GM12892 (cell line): ENCODE results near the gene TMED8. TPM values are rescaled to one million over a fixed set of nuclear protein-coding genes. Genes with fewer than 3 reads are reported as not detected.
"Not testable (repeated sequence)": the region's sequence is repeated elsewhere in the genome, so short reads cannot be mapped to it uniquely, and the experiment has no call there.

ENCODE experiments used
- DNase-seq: peaks from one replicate; pipeline ENCODE4 v3.0.0; 2011; ENCODE audit not compliant: insufficient read length
- FAIRE-seq: peaks from 2 replicates; lab custom pipeline; 2011; peaks lifted over from hg19 to GRCh38; lab: Jason Lieb, UNC
- POLR2A ChIP-seq: IDR thresholded peaks from 2 replicates; pipeline ENCODE4 v1.6.1; 2011; ENCODE audit warnings: low read depth, low read length, control low read depth
- POLR2AphosphoS5 ChIP-seq: IDR thresholded peaks from 2 replicates; pipeline ENCODE4 v1.6.1; 2011; ENCODE audit warnings: low read depth, low read length, control low read depth
- TAF1 ChIP-seq: IDR thresholded peaks from 2 replicates; pipeline ENCODE4 v1.6.1; 2011; ENCODE audit warnings: low read depth, mild to moderate bottlenecking, control low read depth, low read length, borderline replicate concordance
- polyA plus RNA-seq: library from polyadenylated mRNA; unstranded; fragments of >200 nt; gene quantifications from one replicate; pipeline ENCODE4 v1.2.1, GENCODE V29; 2012; ENCODE audit warnings: missing spikeins, inconsistent platforms; ENCODE audit not compliant: missing spikeins

TMED8 gene
- polyA plus RNA-seq: 24.4 TPM

GRCh38 chr14:77376771-77377501 lies at the start of gene TMED8, which contains the start of gene SAMD15:
TMED8 (minus strand) TSS chr14:77377094; CDS start chr14:77377053, 41 bp downstream.
SAMD15 (plus strand) TSS chr14:77377379; CDS start chr14:77377419, 40 bp downstream.
- peak; percentile 93 for FAIRE-seq
- TF ChIP-seq POLR2AphosphoS5 (0 out of 2 replicates have a peak, but pooled peaks have one; percentile 52), TAF1 (peak; percentile 50; the same call in 1 of the 2 replicates), POLR2A (peak; percentile 39; the same call in 1 of the 2 replicates)

DNA sequence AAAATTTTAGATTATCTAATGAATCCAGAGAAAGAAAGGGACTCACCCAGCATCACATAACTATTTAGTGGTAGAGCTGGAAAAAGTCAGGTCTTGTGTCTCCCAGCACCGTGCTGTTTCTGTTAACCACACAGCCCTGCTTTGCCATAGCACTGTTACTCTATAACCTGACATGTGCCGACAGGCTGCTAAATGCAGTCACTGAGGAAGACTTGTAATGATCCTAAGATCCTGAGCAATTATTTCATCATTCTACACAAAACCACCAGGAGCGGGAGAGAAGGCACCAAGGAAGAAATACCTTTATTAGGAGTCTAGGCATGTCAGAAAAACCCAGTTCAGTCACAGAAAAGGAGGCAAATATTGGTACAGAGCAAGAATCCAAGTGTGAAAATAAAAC lies 49.5 kb upstream of the TMED8 start:
- DNase-seq: no peak
- no peak for FAIRE-seq
- TF ChIP-seq POLR2A: no peak
- no peak for TF ChIP-seq TAF1

More at GRCh38 chr14:77376771-77377501, at the start of gene TMED8, which contains the start of gene SAMD15:
- DNase-seq: peak; percentile 83

DNA sequence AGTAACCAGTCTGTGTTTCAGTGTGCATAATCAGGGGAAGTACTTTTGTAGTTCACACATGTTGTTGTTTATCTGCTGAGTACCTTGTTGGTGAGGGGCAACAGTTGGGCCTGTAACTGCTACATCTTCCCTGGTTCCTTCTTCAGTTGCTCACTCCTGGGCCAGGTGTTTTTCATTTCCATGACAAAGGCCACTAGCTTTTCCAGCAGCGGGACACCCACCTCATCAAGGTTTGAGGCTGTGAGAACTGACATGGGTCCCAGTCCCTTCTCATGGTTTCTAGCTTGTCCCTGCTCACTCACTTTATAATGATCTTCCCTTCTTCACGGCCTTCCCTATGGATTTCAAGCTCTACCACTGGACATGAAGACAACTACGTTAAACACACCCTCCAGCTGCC lies 48.0 kb upstream of the TMED8 start:
- FAIRE-seq: no peak
- DNase-seq: no peak
- no peak for TF ChIP-seq POLR2A
- TF ChIP-seq POLR2AphosphoS5: no peak
- no peak for TF ChIP-seq TAF1

GRCh38 chr14:77423423-77423822 lies 46.5 kb upstream of the TMED8 start, which contains the start of gene NOXRED1:
NOXRED1 (minus strand) TSS chr14:77423523; CDS start chr14:77422889, 634 bp downstream.
- DNase-seq (no peak), FAIRE-seq (no peak)
- no peak for TF ChIP-seq TAF1
- no peak for TF ChIP-seq POLR2AphosphoS5
- TF ChIP-seq POLR2A: no peak

DNA sequence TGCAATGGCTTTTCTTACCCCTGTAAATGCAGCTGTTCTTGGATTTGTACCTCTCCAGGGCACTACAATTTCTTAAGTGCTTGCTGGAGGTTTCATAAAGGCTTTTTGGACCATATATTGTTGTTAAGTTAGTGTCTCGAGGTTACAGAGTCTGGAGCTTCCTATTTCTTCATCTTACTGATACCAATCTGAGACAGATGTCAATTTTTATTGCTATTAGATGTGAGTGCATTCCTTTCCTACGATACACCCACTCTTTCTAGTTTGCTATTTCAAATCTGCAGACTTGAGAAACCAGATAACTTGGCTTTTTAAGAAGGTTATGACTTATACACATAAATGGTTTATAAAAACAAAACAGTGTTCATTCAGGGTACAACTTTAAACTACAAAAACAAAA lies 44.3 kb upstream of the TMED8 start:
- DNase-seq (no peak), FAIRE-seq (no peak)
- TF ChIP-seq TAF1 (no peak), POLR2AphosphoS5 (no peak), POLR2A (no peak)

GRCh38 chr14:77416836-77417235 lies 39.9 kb upstream of the TMED8 start:
- DNase-seq (no peak), FAIRE-seq (no peak)
- TF ChIP-seq POLR2A (no peak), TAF1 (no peak), POLR2AphosphoS5 (no peak)

DNA sequence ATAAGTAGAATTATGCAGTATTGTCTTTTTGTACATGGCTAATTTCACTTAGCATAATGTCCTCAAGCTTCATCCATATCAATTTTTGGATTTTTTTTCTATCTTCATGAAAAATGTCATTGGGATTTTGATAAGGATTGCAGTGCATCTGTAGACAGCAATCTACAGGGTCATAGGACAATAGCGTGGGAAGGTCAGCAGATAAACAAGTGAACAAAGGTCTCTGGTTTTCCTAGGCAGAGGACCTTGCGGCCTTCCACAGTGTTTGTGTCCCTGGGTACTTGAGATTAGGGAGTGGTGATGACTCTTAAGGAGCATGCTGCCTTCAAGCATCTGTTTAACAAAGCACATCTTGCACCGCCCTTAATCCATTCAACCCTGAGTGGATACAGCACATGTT lies 39.2 kb upstream of the TMED8 start:
- not testable (repeated sequence) for FAIRE-seq, DNase-seq

DNA sequence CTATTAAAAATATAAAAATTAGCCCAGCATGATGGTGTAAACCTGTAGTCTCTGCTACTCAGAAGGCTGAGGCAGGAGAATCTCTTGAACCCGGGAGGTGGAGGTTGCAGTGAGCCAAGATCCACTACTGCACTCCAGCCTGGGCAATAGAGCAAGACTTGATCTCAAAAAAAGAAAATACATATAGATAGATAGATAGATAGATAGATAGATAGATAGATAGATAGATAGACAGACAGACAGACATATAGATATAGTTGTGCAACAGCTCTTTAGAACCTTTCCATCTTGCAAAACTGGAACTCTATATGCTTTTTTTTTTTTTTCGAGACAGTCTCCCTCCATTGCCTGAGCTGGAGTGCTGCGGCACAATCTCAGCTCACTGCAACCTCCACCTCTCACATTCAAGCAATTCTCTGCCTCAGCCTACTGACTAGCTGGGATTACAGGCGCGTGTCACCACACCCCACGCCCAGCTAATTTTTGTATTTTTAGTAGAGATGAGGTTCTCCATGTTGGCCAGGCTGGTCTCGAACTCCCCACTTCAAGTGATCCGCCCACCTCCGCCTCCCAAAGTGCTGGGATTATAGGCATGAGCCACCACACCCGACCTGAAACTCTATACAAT lies 38.6 kb upstream of the TMED8 start:
- DNase-seq, FAIRE-seq: not testable (repeated sequence)

DNA sequence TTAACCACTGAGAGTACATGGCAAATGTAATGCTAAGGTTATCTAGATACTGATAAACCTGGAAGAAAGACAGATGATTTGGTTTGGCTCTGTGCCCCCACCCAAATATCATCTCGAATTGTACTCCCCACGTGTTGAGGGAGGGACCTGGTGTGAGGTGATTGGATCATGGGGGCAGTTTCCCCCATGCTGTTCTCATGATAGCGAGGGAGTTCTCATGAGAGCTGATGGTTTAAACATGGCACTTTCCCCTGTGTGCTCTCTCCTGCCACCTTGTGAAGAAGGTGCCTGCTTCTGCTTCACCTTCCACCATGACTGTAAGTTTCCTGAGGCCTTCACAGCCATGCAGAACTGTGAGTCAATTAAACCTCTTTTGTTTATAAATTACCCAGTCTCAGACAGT lies 32.2 kb upstream of the TMED8 start:
- FAIRE-seq (no peak), DNase-seq (no peak)
- no peak for TF ChIP-seq POLR2AphosphoS5
- no peak for TF ChIP-seq TAF1
- no peak for TF ChIP-seq POLR2A

GRCh38 chr14:77407158-77407557 lies 30.3 kb upstream of the TMED8 start:
- no peak for FAIRE-seq
- no peak for DNase-seq

DNA sequence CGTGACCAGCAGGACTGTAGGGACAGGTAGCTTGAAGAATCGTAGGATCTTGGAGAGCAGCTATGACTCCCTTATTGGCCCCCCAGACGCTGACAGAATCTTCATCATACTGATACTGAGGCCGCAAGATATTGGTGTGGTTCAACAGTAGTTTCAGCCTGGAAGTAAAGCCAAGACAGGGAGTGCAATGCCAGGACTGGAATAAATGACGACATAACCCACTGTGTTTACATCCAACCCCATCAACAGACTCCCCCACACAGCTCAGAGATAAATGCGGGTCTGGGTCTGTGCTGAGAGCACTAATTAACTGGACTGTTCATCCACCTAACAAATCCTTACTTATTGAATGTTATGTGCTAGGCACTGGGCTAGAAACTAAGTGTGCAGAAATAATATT lies 29.8 kb upstream of the TMED8 start:
- FAIRE-seq (no peak), DNase-seq (no peak)
- TF ChIP-seq POLR2A (no peak), TAF1 (no peak), POLR2AphosphoS5 (no peak)

More at GRCh38 chr14:77407158-77407557, 30.3 kb upstream of the TMED8 start:
- TF ChIP-seq POLR2A (no peak), POLR2AphosphoS5 (no peak), TAF1 (no peak)

- DNase-seq (no peak), FAIRE-seq (no peak)
- TF ChIP-seq TAF1 (no peak), POLR2A (no peak), POLR2AphosphoS5 (no peak)
Observed at GRCh38 chr14:77406086-77406485, 29.2 kb upstream of the TMED8 start.

GRCh38 chr14:77403768-77404167 lies 26.9 kb upstream of the TMED8 start:
- no peak for DNase-seq
- no peak for TF ChIP-seq TAF1
- TF ChIP-seq POLR2AphosphoS5: no peak
- no peak for TF ChIP-seq POLR2A
- FAIRE-seq: no peak
